ENCODE measurements around the gene VMP1.
"Not testable (repeated sequence)": the region's sequence is repeated elsewhere in the genome, so short reads cannot be mapped to it uniquely, and the experiment has no call there.

Gene VMP1

DNA sequence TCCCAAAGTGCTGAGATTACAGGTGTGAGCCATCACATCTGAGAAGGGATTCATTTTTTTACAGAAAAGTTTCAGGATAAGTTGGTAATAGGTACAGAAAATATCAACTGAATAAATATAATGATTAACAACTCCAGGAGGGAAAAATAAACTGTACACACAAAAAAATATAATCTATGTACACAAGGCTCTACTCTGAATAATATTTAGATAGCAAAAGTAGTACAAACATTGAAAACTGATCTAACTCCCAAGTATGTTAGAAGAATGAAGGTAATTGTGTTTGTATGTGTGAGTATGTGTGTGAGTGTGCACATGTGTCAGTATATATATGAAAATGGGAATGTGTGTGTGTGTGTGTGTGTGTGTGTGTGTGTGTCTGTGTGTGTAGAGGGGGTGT lies 164.9 kb downstream of the VMP1 start:
- no peak for DNase-seq

DNA sequence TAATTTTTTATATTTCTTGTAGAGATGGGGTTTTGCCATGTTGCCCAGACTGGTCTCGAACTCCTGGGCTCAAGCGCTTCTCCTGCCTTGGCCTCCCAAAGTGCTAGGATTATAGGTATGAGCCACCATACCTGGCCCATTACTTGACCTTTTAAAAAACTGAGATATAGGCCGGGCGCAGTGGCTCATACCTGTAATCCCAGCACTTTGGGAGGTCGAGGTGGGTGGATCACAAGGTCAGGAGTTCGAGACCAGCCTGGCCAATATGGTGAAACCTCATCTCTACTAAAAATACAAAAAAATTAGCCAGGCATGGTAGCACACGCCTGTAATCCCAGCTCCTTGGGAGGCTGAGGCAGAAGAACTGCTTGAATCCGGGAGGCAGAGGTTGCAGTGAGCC lies 166.0 kb downstream of the VMP1 start:
- not testable (repeated sequence) for DNase-seq

DNA sequence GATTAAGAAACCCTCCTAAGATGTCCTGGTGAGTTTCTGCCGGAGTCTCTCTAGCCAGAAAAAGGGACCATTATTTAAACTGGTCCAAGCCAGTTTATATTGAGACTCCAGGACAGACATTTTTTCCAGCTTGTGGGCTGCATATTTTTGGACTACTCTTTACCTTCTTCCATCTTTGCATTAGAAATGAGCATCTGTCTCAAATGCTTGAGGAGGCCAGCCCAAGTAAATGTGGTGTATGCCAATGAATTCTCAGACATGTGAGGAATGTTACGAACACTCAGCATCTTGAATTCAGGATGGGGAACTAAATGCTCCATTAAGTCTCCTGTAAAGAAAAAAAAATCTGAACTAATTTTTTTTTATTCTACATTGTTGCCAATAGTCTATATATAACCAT lies 166.9 kb downstream of the VMP1 start:
- DNase-seq = no peak

DNA sequence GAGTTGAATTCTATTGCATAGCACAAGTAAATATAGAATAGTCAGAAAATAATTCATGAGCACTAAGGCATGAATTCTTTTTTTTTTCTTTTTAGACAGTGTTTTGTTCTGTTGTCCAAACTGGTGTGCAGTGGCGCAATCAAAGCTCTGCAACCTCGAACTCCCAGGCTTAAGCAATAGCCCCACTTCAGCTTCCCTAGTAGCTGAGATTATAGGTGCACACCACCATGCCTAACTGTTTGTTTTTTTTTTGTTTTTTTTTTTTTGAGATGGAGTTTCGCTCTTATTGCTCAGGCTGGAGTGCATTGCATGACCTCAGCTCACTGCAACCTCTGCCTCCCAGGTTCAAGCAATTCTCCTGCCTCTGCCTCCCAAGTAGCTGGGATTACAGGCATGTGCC lies 168.7 kb downstream of the VMP1 start:
- DNase-seq = no peak

DNA sequence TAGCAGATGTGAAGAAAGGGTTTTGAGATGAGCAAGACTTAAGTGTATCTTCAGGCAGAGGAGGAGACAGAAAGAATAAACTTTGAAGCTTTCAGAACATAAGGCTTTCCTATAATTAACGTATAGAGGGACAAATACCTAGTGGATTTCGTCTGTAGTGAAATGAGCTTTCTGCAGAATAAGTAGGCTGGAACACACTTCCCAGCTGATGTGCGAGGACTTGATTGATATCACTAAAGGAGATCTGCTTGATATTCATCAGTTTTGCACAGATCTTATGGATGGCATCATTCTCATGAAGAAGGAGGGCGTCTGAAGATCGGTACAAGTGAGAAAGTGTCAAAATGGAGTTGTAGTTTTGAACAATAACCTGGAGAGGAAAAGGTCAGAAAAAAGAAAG lies 170.5 kb downstream of the VMP1 start:
- DNase-seq = no peak

DNA sequence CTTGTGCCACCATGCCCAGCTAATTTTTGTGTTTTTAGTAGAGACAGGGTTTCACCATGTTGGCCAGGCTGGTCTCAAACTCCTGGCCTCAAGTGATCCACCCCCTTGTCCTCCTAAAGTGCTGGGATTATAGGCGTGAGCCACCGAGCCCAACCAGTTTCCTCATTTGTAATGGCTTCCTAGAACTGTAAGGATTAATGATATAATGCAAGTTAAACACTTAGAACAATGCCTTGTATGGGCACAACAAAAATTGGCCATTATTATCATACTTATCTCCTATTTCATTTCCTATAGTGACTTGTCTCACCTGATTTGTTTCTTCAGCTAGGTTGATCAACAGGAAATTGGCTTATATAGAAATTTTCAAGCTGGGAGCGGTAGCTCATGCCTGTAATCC lies 171.2 kb downstream of the VMP1 start:
- DNase-seq = no peak

DNA sequence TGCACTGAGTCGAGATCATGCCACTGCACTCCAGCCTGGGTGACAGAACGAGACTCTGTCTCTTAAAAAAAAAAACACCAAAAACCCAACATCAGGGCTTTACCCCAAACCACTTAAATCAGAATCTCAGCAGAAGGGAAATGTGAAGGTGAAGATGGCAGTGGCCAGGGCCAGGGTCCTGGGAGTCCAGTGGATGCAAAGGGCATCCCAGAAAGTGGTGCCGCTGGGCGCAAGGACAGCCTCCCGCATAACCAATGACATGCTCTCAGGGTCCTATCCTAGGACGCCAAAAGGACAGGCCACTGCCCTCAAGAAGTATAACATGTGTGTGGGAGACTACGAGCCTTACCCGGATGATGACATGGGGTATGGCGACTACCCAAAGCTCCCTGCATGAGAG lies 177.4 kb downstream of the VMP1 start:
- DNase-seq = no peak

DNA sequence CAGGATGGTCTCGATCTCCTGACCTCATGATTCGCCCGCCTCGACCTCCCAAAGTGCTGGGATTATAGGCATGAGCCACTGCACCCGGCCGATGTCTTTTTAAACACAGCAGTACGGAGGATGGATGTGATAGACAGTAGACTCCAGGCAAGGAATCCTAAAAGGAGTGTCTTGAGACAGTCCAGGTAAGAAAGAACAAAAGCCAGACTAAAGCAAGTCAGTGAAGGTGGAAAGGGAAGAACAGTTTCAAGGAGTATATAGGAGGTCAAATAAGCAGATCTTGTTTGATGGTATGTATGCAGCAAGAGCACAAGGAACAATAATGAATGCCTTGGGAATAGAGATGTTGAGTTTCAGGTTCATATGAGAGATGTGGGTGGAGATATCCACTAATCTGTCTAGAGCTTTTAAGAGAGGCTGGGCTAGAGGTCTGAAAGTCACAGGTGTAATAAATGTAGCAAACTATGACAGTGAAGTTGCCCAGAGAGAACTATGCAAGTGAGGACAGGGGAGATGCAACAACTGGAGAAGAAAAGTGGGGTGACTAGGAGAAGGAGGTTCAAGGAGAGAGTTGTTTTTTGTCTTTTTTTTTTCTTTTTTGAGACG lies 180.8 kb downstream of the VMP1 start:
- no peak for DNase-seq

DNA sequence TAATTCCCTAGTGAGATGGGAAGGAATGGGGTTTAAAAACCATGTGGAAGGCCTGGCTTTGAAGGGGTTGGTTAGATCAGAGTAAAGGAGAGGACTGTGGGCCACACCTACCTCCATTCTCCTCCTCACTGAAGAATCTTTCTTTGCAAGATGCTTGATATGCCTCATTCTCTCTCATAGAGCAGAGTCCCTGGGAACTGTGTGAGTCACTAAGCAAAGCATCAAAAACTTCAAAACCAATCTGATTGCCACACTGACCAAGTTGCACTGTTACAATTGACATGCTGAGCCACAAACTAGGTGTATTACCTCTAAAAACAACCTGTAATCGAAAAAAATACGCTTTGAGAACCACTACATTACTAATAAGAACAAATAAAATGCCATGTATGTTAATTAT lies 183.3 kb downstream of the VMP1 start:
- no peak for DNase-seq
